ENCODE data around the gene NKRF. TPM values are rescaled to one million over a fixed set of nuclear protein-coding genes. Genes with fewer than 3 reads are reported as not detected.
"Not testable (repeated sequence)": the region's sequence is repeated elsewhere in the genome, so short reads cannot be mapped to it uniquely, and the experiment has no call there.

Gene NKRF
- total RNA-seq = 9.8 TPM

GRCh38 chrX:119606280-119607017 is at the start of gene NKRF:
Gene NKRF, minus strand, starts transcription at chrX:119606424.
- DNase-seq (ENCODE audit: low spot score) (peak; percentile 95), ATAC-seq (peak; percentile 96)
- intact Hi-C loops (cut with DNase I) = no loop called here

GRCh38 chrX:119655125-119655524 is 48.9 kb upstream of the NKRF start:
- intact Hi-C loops (cut with DNase I) = no loop called here
- ATAC-seq (peak; percentile 43), DNase-seq (ENCODE audit: low spot score) (no peak)

DNA sequence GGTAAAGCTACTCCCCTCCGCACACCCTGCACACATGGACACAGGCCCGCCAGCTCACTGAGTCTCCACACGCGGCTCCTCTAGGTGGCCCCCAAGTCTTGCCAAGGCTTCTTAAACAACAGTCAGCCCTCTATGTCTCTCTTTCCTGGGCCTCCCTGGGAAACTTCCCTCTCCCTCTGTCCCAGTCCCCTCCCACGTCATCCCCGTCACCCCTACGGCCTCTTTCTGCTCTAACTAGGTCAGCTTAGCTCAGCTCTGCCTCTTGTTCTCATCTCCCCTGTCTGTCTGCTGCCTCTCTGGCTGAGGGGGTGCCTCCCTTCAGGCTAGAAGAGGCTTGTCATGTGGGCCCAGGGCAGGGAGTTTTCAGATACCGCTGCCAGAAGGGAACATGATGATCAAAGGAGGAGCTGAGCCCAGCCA is 47.9 kb upstream of the NKRF start:
- peak; percentile 69 for DNase-seq (ENCODE audit: low spot score)
- peak; percentile 95 for ATAC-seq
- intact Hi-C loops (cut with DNase I) = no loop called here

- intact Hi-C loops (cut with DNase I) = no loop called here
- DNase-seq (ENCODE audit: low spot score) = no peak
- no peak for ATAC-seq
Observed at GRCh38 chrX:119648421-119648775, 42.2 kb upstream of the NKRF start.

DNA sequence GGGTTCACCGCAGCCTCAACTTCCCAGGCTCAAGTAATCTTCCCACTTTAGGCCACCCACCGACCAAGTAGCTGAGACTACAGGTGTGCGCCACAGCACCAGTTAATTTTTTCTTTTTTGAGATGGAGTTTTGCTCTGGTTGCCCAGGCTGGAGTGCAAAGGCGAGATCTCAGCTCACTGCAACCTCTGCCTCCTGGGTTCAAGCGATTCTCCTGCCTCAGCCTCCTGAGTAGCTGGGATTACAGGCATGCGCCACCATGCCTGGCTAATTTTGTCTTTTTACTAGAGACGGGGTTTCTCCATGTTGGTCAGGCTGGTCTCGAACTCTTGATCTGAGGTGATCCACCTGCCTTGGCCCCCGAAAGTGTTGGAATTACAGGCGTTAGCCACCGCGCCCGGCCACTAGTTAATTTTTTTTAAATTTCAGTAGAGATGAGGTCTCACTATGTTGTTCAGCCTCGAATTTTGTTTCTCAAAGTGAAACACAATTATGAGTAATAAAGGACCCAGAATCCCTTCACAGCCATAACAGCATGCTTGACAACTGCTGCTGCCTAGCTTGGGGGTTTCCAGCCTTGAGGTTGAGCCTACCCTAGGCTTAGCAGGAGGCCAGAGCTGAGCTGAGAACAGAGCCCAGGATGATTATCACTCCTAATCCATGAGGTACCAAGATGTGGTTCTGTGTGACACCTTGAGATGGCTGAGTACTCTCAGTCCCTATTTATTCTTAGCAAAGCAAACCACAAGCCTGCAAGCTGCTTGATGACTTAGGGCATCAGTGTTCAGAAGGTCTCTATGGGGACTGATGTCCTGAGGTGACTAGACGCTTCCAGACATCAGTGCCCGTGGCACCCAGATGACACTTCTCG is 41.6 kb upstream of the NKRF start:
- DNase-seq (ENCODE audit: low spot score) = no peak
- intact Hi-C loops (cut with DNase I) = no loop called here
- no peak for ATAC-seq

- DNase-seq (ENCODE audit: low spot score) = no peak
- intact Hi-C loops (cut with DNase I) = no loop called here
Observed at GRCh38 chrX:119647089-119647488, 40.9 kb upstream of the NKRF start.

DNA sequence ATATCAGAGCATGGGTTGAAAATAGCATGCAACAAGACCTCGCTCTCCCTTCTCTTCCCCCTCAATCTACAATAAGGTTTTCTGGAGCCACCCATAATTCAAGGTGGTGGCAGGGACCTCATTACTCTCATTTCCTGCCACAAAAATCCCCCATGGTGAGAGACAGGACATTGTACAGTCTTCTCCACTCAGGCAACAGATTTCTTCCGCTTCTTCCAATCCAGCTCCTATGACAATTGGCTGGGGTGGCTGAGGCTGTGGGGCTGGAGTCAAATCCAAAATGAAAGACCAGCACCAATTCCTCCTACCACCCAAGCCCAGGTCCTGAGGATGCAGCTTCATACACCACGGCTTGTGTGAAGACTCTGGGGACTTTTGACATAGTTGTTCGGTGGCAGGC is 40.3 kb upstream of the NKRF start:
- no peak for DNase-seq (ENCODE audit: low spot score)
- no peak for ATAC-seq
- intact Hi-C loops (cut with DNase I) = no loop called here

More at GRCh38 chrX:119647089-119647488, 40.9 kb upstream of the NKRF start:
- ATAC-seq = no peak

DNA sequence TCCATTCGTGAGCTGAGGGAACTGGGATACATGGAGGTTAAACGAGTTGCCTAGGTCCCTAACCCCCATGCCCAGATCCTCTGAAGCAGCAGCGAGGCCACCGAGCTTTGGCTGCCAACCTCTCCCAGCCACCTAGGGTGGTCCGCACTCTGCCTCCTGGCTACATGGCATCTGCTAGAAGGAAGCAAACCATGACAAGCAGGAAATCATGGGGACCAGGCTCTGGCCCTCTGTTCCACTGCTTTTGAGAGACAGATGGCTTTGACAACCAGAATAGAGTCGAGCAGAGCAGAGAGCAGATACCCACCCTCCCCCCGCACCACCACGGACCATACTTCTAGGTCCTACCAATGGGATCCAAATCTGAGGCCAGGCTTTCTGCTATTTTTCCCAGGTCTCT is 37.5 kb upstream of the NKRF start:
- DNase-seq (ENCODE audit: low spot score) = no peak
- intact Hi-C loops (cut with DNase I) = no loop called here
- ATAC-seq = no peak

DNA sequence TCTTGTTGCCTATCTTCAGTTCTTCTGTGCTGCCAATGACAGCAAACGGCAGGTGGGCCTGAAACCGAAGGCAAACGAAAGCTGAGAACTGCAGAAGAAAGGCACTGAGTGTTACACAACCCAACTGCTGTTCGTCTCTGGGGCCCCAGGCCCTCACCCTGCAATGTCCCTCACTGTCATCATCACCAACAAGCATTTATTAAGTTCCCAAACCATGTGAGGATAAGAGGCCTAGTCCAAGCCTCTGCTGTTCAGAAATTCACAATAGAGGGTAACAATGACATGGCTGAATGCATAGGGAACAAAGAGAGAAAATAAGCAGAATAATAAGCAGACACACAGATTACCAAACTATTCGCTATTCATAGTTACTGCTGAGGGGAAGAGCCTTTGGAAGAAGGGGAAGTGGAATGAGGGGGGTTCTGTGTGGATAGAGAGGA is 34.5 kb upstream of the NKRF start:
- DNase-seq (ENCODE audit: low spot score) (no peak), ATAC-seq (no peak)
- intact Hi-C loops (cut with DNase I) = no loop called here

DNA sequence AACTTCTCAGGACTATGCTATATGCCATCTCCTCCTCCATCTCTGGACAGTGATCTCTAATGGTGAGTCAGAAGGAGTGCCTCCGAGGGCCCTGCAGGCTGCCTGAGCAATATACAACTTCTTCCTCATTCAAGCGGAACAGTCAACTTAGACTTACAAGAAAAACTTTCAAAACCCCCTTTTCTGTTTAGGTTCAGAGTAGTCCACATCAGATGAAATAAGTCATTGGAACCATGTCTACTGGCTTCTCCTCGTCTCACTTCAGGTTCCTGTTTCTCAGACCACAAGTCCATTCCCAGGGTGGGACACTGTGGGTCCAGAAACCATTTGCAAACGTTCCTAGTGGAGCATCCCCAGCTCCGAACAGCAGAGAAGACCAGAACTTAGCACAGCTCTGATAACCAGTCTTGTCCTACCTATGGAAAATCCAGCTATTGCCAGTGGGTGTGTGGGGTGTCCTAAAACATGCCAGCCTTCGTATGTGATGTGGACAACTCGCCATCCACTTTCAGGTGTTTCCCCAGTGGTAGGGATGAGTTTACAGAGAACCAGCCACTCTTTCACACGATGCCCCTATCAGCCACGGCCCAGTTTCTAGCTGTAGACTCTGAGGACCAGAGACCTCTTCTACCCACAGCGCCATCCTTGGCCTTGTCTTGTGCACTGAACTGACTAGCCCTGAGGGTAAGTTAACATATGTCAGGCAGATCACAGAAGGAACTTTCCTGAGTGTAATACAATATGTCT is 32.7 kb upstream of the NKRF start:
- no peak for DNase-seq (ENCODE audit: low spot score)
- ATAC-seq = no peak
- intact Hi-C loops (cut with DNase I) = loop anchor here (5.0 kb wide), 1 partner anchor 1588 kb away; no protein-coding TSS in a partner anchor

DNA sequence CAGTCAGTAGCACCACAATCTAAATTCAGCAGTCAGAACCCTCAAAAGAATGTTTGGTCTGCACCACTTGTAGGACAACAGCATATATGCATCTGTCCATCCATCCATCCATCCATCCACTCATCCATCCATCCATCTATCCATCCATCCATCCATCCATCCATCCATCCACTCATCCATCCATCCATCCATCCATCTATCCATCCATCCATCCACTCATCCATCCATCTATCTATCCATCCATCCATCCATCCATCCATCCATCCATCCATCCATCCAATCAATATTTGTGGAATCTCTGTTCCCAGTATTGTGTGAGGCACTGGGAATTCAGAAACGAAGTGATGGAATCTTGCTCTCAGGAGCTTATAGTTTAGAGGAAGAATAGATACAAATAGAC is 31.2 kb upstream of the NKRF start:
- intact Hi-C loops (cut with DNase I) = loop anchor here (5.0 kb wide), 1 partner anchor 1590 kb away; no protein-coding TSS in a partner anchor
- DNase-seq (ENCODE audit: low spot score); ATAC-seq: not testable (repeated sequence)

DNA sequence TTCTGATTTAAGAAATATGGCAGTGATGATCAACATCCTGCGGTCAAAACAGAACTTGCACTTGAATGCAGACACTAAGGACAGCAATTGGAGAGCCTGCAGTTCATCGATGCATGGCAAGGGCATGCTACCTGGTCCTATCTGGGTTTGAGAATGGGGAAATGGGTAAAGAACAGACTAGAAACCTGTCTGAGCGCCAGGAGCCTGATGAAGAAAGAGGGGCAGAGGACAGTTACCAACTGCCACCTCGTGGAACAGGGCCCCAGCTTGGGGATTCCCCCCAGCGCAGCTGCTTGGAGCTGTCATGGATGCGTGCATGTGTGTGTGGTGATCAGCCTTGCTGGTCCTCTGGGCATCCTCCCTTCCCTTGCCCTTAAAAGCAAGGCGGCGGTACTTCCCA is 30.2 kb upstream of the NKRF start:
- intact Hi-C loops (cut with DNase I) = loop anchor here (5.0 kb wide), 1 partner anchor 1591 kb away; no protein-coding TSS in a partner anchor
- ATAC-seq (no peak), DNase-seq (ENCODE audit: low spot score) (no peak)

DNA sequence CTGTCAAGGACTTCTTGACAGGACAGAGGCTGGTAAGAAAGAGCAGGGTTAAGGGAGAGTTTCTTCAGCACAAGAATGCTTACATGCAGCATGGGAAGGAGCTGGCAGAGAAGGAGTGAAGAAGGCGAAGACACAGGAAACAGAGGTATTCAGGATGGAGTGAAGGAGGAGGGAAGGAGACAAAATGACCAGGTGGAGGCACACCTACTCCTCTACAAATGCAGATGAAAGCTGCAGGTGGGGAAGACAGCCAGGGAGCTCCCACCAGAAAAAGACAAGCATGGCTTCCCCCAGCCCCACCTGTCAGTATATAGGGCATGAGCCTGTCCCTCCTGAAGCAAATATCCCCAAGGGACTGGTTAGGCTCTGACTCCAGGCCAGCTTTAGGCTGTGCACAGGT is 29.6 kb upstream of the NKRF start:
- ATAC-seq = no peak
- intact Hi-C loops (cut with DNase I) = loop anchor here (5.0 kb wide), 1 partner anchor 1592 kb away; no protein-coding TSS in a partner anchor

GRCh38 chrX:119635179-119635578 is 29.0 kb upstream of the NKRF start:
- ATAC-seq = no peak
- intact Hi-C loops (cut with DNase I) = loop anchor here (5.0 kb wide), 1 partner anchor 1592 kb away; no protein-coding TSS in a partner anchor

More for the DNA sequence above, 29.6 kb upstream of the NKRF start:
- DNase-seq (ENCODE audit: low spot score) = no peak

DNA sequence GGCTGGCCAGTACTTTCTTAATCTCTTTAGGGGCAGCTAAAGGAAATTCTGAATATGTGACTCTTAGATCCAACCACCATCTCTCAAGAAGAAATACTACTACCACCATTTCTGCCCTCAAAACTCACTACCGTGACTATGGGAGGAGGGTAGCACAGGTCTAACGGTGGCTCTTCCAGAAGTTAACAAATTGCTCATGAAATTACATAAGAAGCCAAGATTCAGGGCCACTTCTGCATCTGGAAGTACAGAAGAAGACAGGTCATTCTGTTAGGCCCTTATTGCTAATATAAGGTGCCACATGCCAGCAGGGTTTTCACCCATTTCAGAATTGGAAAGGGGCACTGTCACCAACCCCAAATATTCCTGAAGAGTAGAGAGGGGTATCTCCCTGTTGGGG is 19.6 kb upstream of the NKRF start:
- intact Hi-C loops (cut with DNase I) = no loop called here
- no peak for ATAC-seq
- DNase-seq (ENCODE audit: low spot score) = no peak

More at GRCh38 chrX:119635179-119635578, 29.0 kb upstream of the NKRF start:
- no peak for DNase-seq (ENCODE audit: low spot score)

DNA sequence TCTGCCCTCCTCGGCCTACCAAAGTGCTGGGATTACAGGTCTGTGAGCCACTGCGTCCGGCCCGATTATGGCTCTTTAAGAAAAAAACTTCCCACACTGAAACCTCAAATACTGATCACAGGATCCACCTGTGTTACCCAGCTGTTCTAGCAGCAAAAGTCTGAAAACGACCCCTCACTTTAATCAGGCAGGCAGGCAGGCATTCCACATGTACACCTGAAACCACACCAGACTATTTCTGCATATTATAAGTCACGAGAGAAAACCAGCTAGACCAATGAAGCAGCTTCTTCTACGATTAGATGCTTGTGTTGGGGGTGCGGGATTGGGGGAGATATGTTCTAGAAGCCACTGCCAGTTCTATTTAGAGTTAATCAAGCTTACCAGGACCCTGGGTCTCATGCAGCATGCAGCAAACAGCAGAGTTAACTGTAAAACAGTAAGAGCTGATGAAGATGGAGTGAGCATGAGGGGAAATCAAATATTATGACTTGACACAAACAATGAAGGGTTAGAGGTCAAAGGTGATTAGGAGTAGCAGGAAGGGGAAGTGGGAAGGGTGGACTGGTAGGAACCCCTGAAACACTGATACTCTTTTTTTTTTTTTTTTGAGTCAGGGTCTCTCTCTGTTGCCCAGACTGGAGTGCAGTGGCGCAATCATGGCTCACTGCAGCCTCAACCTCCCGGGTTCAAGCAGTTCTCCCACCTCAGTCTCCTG is 18.9 kb upstream of the NKRF start:
- DNase-seq (ENCODE audit: low spot score) = no peak
- intact Hi-C loops (cut with DNase I) = no loop called here
- no peak for ATAC-seq

DNA sequence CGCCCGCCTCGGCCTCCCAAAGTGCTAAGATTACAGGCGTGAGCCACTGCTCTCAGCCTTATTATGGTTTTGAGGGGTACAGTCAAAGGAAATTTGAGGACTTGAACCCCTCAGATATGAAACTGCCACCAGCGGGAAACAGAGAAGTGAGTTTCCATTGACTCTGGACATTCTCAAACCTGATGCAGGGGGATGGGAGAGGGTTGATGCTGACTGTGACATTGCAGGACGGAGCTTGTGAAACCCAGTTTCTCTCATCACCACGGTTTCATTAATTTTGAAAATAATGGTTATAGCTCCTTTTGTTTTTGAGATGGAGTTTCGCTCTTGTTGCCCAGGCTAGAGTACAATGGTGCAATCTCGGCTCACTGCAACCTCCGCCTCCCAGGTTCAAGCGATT is 18.2 kb upstream of the NKRF start:
- no peak for ATAC-seq
- DNase-seq (ENCODE audit: low spot score) = no peak
- intact Hi-C loops (cut with DNase I) = no loop called here

DNA sequence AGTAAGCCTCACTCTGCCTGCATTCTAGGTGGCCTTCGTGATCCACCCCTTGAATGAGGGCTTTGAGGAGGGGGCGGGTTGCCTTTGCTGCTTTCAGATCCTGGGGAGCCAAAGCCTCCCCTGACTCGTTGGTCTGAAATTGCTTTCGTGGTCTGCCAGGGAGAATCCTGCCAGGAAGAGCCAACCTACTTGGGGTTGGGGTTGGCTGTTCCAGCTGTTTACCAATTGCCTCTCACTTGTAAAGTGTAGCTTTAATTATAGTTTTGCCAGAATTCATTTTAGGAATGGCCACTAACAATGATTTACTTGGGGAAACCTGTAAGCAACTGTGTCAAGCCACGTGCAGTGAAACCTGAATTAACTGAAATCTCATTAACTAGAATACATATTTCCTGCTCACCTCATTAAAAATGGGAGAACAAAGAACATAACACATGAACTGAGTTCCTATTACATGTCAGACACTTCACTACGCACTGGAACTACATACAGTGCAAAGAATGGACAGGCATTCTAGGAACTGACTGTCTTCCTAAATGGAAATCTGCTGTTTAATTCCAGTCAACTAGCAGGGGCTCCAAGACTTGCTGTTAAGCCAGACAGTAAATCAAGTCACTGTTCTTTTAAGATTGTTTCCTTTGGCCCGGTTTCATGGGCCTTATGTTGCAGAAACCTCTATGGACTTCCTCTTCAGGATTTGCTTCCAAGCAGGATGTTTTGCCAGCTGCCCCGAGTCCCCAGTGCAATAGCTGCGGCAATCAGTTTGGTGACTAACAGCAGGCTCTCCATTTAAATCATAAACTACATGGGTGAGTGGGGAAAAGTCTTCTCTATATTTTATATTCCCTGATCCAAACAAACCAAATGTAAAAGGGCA is 16.4 kb upstream of the NKRF start:
- intact Hi-C loops (cut with DNase I) = no loop called here
- DNase-seq (ENCODE audit: low spot score) (no peak), ATAC-seq (peak; percentile 55)

Measured in sciatic nerve (tissue), 2 donors.